Stimulated activated CD8-positive, alpha-beta memory T cell treated with anti-CD3 and anti-CD28 coated beads, Interleukin-7, amount 100 ng/mL, for 24 hours (primary cell): ENCODE results near the gene UBE2G2.

Source experiments
- DNase-seq: peaks from one replicate; pipeline ENCODE4 v3.0.0-alpha.2; 2020; ENCODE audit warnings: low read depth

Gene UBE2G2

DNA sequence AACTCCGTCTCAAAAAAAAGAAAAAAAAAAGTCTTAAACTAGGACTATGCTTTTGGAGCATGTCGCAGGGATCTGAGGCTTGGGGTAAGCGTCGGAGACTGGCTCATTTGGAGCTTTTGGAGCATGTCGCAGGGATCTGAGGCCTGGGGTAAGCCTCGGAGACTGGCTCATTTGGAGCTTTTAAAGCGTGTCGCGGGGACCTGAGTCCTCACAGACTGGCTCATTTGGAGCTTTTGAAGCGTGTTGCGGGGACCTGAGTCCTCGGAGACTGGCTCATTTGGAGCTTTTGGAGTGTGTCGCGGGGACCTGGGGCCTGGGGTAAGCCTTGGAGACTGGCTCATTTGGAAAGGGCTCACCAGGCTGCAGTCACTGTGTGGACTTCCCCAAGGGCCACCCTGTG lies 76.7 kb downstream of the UBE2G2 start:
- no peak for DNase-seq

- DNase-seq, result no peak
Measured at GRCh38 chr21:44724196-44724595, 77.4 kb downstream of the UBE2G2 start.

DNA sequence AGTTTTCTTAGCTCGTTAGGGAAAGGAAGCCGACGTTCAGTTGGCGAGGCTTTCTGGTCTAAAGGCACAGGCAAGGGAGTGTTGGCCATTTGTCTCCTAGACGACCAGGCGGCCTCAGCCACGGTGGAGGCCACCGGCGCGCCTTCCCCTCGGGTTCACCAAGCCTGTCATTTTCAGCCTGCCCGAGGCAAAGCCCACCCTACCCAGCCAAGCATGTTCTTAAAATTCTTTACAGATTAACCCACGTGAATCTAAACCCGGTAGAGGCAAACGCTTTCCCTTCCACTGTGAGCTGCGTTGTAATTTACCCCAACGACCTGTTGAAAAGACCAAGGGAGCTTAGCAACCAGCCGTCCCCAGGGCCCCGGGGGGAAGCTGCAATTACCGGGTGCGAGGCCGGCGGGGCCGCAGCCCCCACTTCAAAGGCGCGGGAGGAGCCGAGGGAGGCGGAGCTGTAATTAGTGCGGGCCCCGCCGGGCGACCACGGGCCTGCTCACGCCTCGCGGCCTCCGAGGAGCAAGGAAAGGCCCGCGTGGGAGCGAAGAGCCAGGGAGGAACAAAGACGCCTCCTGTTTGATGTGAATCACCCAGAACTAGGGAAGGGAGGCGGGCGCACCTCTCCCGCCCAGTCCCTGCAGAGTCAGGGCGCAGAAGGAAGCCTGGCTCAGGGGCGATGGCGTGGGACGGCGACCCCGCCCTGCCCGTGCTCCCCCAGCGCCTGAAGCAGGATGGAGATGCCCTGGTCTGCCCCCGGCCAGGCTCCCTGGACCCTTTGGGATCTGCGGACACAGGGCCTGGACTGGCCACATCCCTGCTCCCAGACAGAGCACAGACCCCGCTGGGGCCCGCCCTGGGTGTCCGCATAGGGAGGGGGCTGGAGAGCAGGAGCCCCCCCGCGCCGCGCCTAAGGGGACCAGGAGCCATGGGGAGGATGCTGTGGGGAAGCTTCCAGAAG lies 78.2 kb downstream of the UBE2G2 start:
- DNase-seq, result no peak

- no peak for DNase-seq
Measured at GRCh38 chr21:44722731-44723130, 78.9 kb downstream of the UBE2G2 start.

DNA sequence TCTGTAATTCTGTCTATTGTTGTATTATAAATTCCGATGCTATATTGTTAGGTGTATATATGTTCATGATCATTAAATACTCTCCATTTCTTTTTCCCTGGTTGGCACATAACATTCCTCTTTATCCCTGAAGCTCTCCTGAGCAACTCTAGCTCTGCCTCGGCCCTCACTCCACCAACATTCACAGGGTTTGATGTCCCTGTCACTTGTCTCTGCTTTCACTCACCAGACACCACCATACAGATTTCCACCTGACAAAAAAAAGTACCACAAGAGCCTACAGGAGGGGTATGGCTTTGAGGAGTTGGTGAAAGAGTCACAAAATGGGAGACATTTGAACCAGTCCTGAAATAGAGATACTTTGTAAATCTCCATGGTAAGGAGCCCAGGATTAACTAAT lies 81.5 kb downstream of the UBE2G2 start:
- DNase-seq, result no peak
